Kidney epithelial cell (primary cell): ENCODE measurements around the gene ZNF585A. TPM values are rescaled to one million over a fixed set of nuclear protein-coding genes. Genes with fewer than 3 reads are reported as not detected.

Experiments
- DNase-seq: peaks from one replicate; pipeline ENCODE4 v3.0.0-alpha.2; 2010; ENCODE audit warnings: low read depth
- H3K27me3 ChIP-seq: 2 replicates; pipeline ENCODE4 v1.6.0; 2011; ENCODE audit warnings: low read length; ENCODE audit not compliant: control insufficient read depth, insufficient read depth
- H3K36me3 ChIP-seq: 2 replicates; pipeline ENCODE4 v1.5.1; 2011; ENCODE audit warnings: low read length; ENCODE audit not compliant: control insufficient read depth, insufficient read depth
- H3K4me3 ChIP-seq: 2 replicates; pipeline ENCODE4 v1.5.1; 2011; ENCODE audit warnings: low read depth, mild to moderate bottlenecking, control low read depth, low read length
- CTCF ChIP-seq: IDR thresholded peaks from 2 replicates; pipeline ENCODE4 v1.5.1; 2011; ENCODE audit warnings: mild to moderate bottlenecking, moderate library complexity, low read length, control low read depth, inconsistent platforms; ENCODE audit not compliant: insufficient read depth, poor library complexity, severe bottlenecking
- total RNA-seq: library from RNA; depleted of rRNA; stranded (reverse); fragments of >200 nt; gene quantifications from 2 replicates; pipeline ENCODE4 v1.2.3, GENCODE V29; 2015

Gene ZNF585A
- total RNA-seq, 1 donor from 2014 or later = 14.0 TPM

GRCh38 chr19:37098570-37098969, 73.9 kb downstream of the ZNF585A start:
- DNase-seq = no peak
- Histone ChIP-seq H3K4me3 (no peak overlapping the region), H3K27me3 (no peaks in the 10 kb centered on the region), H3K36me3 (peaks cover 2% of the 10 kb centered on the region)
- TF ChIP-seq CTCF = no peak

- DNase-seq = no peak
- TF ChIP-seq CTCF = no peak
- no peaks in the 10 kb centered on the region for H3K27me3 ChIP-seq
- H3K36me3 ChIP-seq = no peaks in the 10 kb centered on the region
- no peak overlapping the region for H3K4me3 ChIP-seq
Measured at GRCh38 chr19:37095859-37096258, 76.6 kb downstream of the ZNF585A start.

Other genes starting within 250 kb of the ZNF585A start
- gene ZNF420, start 94.3 kb downstream of the ZNF585A start, total RNA-seq = 5.8 and 9.1 TPM in 2 replicates
- gene ZNF585B, start 37.8 kb upstream of the ZNF585A start, total RNA-seq = 16.4 and 21.2 TPM in 2 replicates
- 4.9 and 9.1 TPM in 2 replicates for gene ZNF383, start 45.5 kb upstream of the ZNF585A start, total RNA-seq
- 2.8 and 3.4 TPM in 2 replicates for gene ZNF527, start 198.4 kb upstream of the ZNF585A start, total RNA-seq